Dedifferentiated amniotic fluid mesenchymal stem cell (primary cell): ENCODE results near the gene MAP6D1.
A peak's percentile ranks its signal among the peaks of the same experiment; 100 is the strongest.
"Not testable (repeated sequence)": the region's sequence is repeated elsewhere in the genome, so short reads cannot be mapped to it uniquely, and the experiment has no call there.

ENCODE experiments used
- DNase-seq: peaks from one replicate; pipeline ENCODE4 v3.0.0-alpha.2; 2016; ENCODE audit errors: extremely low spot score

MAP6D1 gene

DNA sequence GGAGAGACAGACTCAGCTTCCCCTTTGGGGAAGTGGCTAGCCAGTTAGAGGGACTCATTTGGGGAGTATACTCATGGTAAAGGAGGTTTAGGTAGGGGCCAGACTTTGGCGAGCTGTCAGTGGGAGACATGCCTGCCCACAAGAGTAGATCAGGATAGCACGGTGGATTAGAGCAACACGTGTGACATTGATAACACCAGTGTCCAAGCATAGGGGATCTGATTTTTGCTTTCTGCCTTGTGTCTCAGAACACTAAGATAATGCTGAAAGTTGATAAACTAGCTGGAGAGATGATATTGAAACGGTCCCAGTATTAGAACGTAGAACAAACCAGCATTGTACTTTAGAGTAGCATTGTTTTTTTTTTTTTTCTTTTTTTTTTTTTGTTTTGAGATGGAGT is 25.9 kb downstream of the MAP6D1 start:
- no peak for DNase-seq

DNA sequence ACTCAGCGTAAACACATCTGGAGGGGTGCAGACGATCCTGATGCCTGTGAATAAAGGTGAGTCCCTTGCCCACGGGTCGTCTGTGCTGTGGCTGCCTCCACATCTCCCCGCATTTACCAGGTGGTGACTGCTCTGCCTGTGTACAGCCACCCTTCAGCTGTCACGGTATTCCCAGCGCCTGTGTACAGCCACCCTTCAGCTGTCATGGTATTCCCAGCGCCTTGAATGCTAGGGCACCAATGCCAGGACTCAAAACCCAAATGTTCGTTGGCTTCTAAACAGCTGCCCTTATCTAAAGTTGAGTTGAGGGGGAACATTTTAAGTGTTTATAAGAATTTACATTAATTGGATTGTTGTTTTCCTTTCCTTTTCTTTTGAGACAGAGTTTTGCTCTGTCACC is 27.4 kb downstream of the MAP6D1 start:
- no peak for DNase-seq

DNA sequence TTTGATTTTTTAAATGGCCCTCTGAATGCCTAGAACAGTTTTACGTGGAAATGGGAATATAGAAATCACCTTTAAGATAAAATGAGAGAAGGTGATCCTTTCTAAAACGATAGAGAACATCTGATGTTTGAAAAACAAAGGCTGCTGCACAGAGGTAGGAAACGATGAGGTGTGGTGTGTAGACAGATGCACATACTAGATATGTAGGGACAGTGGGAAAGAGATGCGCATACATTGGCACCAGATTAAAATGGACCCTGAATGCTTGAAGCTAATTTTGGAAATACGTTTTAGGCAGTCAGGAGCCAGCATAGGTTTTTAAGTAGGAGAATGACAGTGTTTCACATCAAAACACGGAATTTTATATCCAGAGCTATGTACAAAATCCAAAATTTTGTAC is 29.0 kb downstream of the MAP6D1 start:
- DNase-seq, result peak; percentile 5

DNA sequence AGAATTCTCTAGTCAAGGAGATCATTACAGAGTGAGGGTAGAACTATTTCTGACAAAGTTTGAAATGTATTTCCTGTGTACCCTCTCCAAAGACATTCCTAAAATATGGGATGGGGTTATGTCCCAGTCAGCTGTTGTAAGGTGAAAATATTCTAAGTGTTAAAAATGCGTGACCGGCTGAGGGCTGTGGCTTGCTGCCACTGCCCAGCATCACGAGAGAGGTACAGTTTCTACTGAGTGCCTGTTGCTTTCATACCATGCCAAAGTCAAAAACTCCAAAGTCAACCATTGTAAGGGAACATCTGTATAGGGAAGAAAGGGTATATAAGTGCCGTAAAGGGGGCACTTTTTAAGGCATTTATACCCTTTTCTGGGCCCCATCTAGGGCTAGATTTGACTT is 30.9 kb downstream of the MAP6D1 start:
- DNase-seq, result no peak

DNA sequence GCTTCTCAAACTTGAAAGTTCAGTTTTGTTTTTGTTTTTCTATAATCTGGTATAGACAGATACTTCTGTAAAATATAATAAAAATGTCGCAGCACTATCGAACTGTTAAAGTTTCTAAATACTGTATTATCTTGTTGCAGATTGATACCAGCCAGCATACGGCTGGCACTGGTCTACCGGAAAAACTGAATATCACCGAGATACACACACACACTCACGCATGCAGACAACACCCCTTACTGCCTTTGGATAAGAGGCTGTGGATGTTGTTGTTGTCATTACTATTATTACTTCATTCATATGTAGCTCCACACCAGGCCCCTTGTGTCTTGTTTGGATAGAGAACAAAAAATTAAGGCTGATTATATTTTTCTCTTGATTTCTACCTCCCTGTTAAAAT is 32.4 kb downstream of the MAP6D1 start:
- no peak for DNase-seq

DNA sequence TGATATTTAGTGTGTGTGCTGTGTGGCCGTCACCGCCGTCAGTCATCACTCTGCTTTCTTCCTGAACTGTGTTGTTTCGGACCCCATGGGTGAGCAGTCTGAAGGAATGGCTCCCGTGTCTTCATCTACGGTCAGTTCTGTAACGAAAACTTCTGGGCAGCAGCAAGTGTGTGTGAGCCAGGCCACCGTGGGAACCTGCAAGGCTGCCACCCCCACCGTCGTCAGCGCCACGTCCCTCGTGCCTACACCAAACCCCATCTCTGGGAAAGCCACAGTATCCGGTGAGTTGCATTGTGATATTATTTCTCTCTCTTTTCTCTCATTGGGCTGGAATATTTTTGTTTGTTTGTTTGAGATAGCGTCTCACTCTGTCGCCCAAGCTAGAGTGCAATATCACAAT is 34.7 kb downstream of the MAP6D1 start:
- DNase-seq, result no peak

DNA sequence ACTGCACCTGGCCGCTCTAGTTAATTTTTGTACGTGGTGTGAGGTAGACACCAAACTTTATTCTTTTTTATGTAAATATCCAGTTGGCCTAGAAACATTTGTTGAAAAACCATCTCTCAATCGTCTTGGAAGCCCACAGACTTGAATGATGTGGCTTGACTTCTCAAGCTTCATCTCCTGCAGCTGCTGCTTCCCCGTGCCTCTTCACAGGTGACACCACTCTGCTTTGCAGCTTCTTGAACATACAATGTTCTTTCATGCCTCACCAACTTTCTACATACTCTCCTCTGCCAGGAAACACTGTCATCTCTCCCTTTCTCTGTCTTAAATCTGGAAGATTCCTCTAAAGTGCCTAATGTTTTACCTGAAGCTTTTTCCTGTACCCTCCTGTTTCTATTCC is 35.6 kb downstream of the MAP6D1 start:
- no peak for DNase-seq

DNA sequence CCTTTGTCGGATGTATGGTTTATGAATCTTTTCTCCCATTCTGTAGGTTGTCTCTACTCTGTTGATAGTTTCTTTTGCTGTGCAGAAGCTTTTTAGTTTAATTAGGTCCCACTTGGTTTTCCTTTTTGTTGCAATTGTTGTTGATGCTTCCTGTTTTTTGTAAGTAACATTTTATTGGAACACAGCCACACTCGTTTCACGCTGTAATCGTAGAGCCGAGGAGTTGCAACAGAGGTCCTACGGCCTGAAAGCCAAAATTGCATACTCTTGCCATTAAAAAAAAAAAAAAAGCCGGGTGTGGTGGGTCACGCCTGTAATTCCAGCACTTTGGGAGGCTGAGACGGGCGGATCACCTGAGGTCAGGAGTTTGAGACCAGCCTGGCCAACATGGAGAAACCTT is 40.9 kb downstream of the MAP6D1 start:
- not testable (repeated sequence) for DNase-seq

DNA sequence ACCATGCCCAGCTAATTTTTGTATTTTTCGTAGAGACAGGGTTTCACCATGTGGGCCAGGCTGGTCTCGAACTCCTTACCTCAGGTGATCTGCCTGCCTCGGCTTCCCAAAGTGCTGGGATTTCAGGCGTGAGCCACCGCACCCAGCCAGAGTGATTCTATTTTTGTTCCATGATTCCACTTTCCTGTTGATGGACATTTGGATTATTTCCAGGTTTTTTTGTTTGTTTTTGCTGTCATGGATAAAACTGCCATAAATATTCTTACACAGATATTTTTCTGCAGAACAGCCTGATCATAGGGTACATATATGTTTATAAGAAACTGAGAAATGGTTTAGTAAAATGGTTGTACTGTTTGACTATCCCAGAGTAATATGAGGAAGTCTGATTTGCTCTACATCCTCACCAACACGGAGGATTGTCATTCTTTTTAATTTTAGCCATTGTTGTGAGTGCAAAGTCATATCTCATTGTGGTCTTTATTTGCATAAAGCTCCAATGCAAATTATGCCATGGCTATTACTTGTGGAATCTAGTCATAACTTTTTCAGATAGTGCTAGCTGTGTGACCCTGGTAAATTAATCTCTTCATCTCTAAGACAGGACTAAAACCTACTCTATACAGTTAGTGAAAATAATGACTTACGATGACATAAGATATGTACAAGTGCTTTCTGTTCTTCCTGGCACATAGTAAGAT is 42.7 kb downstream of the MAP6D1 start:
- no peak for DNase-seq

DNA sequence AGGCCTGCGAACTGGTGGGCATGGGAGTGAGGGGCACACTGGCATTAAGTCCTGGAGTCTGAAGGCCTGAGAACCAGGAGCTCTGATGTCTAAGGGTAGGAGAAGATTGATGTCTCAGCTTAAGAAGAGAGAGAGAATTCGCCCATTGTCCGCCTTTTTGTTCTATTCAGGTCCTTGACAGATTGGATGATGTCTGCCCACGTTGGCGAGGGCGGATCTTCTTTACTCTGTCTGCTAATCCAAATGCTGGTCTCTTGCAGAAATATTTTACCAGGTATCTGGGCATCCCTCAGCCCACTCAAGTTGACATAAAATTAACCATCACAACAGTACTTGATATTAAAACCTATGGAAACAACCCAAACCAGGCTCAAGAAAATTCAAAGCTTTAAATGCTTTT is 44.1 kb downstream of the MAP6D1 start:
- no peak for DNase-seq

DNA sequence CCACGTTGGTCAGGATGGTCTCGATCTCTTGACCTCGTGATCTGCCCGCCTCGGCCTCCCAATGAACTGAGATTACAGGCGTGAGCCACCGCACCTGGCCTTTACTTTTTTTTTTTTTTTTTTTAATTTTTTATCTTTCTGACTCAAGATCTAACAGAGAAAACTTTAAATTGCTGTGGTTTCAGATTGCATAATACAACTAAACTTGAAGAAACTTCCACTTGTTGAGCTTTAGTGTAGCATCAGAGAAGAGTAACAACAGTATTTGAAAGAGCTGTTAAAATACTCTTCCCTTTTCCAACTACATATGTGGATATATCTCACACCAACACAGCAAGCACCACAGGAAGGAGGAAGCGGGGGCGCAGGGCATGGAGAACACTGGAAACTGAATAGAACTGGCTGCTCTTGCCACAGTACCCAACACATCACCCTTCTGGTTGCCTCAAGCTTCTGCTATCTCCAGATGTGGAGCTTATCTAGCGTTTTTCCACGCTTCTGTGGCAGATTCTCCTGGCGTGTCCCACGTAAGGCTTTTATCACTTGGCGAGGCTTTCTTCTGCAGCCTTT is 45.4 kb downstream of the MAP6D1 start:
- DNase-seq, result no peak

DNA sequence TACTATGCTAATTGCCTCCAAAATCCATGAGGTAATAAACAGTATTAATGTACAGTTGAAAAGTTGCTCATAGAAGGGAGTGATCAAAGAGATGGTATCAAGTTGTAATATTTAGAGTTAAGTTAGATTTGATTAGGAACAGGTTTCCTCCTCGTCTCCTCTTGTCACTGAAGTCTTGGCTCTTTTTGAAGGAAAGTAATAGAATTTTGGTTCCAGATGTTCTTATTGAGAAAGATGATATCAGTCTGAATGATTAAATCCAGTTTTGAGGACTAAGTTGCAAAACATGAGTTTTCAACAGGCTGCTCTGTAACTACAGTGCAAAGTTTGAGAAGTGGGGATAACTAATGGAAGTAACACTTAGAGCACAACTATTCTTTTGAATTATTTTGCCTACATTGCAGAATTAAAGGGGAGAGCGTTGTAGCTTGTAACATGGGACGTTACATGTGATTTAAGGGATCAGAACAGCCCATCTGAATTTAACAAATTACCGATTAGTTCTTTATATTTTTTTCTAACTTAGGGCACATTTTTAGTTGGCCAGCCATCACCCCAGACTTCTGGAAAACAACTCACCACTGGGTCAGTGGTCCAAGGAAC is 48.3 kb downstream of the MAP6D1 start:
- DNase-seq, result no peak

DNA sequence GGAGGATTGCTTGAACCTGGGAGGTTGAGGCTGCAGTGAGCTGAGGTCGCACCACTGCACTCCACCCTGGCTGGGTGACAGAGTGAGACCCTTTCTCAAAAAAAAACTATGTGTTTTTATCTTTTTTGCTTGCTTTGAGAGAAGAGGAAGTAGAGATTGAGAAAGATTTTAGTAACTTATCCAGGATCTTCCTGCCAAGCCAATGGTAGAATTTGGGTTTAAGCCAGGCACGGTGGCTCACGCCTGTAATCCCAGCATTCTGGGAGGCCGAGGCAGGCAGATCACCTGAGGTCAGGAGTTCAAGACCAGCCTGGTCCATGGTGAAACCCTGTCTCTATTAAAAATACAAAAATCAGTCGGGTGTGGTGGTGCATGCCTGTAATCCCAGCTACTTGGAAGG is 48.9 kb downstream of the MAP6D1 start:
- not testable (repeated sequence) for DNase-seq

DNA sequence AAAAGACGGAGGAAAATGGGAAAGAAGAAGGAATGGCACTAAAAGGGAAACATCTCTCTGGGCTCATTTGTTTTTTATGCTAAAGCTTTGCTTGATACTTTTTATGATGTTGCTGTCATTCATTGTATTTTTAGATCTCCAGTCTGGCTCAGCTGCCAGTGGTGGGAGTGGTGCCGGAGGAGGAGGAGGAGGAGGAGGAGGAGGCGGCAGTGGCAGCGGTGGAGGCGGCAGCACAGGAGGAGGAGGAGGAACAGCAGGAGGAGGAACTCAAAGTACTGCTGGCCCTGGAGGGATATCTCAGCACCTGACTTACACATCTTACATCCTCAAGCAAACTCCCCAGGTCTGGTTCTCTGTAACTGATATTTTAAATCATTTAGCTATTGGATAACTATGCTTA is 49.6 kb downstream of the MAP6D1 start:
- no peak for DNase-seq

DNA sequence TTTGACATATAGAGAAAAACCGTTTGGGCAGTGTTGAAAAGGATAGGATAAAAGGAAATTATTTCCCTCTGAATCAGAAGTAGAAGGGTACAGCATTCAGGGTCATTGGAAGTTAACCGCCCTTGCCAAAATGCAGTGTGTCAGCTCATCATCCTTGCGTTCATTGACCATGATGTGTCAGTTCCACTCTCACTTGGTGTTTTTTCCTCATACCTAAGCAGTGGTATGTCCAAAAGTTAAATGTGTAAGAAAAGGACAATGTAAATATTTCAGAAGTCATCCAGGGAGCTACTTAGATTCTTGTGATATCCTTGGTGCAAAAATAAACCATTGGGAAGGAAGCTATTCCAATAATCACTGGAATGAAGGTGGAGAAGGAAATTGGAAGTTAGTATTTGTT is 50.7 kb downstream of the MAP6D1 start:
- peak; percentile 41 for DNase-seq

DNA sequence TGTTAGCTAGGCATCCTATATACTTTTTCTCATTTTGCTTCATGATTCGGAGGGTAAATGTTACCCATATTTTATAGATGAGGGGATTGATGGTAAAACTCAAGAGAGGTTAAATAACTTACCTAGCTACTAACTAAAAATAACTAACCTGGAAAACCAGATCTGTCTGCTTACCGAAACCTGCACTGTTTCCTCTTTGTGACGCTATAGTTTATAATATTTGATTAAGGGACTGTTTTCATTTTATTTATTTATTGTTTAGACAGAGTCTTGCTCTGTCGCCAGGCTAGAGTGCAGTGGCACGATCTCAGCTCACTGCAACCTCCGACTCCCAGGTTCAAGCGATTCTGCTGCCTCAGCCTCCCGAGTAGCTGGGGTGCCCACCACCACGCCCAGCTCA is 55.9 kb downstream of the MAP6D1 start:
- no peak for DNase-seq

DNA sequence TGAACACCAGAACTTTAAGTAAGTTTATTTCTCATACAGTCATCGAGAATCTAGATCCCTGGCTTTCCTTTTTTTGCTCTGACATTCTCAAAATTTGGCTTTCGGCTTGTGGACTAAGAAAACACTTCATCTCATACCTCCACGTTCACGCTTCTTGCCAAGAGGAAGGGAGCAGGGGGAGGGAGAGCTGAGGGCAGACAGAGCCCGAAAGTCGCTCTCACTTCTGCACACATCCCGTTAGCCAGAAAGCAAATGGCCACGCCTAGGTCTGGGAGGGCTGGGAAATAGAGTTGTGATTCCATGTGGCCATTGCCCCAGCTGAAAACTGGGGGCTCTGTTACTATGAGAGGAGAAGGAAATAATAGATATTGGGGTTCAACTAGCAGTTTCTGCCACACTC is 57.3 kb downstream of the MAP6D1 start:
- no peak for DNase-seq

DNA sequence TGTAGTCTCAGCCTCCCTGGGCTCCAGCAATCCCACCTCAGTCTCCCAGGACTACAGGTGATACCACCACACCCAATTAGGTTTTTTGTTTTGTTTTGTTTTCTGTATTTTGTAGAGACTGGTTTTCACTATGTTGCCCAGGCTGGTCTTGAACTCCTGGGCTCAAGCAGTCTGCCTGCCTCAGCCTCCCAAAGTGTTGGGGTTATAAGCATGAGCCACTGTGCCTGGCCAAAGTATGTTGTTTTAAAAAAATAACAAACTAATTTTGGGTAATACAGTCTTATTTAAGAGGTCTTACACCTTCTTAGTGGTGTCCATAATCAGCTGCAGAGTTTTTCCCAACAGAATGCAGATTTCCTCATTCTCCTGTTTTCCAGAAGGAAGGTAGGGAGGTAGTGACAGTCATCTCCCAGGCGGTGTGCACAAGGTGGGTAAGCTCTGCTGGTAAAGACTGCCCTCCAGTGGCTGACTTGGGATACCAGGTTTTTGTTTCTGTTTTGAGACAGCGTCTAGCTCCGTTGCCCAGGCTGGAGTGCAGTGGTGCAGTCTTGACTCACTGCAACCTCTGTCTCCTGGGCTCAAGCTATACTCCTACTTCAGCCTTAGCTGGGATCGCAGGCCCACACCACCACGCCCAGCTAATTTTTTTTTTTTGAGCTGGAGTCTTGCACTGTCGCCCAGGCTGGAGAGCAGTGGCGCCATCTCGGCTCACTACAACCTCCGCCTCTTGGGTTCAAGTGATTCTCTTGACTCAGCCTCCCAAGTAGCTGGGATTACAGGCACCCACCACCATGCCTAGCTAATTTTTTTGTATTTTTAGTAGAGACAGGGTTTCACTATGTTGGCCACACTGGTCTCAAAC is 58.4 kb downstream of the MAP6D1 start:
- DNase-seq, result peak; percentile 45

DNA sequence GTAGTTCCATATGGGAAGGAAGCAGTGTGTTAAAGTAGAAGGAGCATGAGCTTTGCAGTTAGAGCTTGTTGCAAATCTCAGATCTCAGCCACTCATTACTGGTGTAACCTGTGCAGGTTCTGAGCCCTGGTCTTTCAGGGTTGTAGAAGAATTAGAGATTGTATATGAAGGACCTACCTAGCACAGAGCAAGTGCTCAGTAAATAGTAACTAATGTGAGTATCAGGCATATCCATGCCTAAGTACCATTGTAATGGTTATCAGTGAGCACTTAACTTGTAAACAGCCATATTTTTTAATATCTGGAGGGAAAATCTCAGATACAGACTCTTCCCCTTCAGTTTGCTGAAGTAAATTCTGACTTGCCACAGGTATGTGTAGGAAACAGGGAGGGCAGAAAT is 59.3 kb downstream of the MAP6D1 start:
- DNase-seq, result no peak
